ENCODE results near the gene HEMK1. TPM values are rescaled to one million over a fixed set of nuclear protein-coding genes. Genes with fewer than 3 reads are reported as not detected.

HEMK1 gene
- total RNA-seq, 3 donors from 2014 or later = 19.7 to 29.9 (median 22.6) TPM

- Histone ChIP-seq H3K4me1 (ENCODE audit: low read depth) (peaks cover 19% of the 10 kb centered on the region), H3K4me3 (no peak overlapping the region), H3K9me3 (no peaks in the 10 kb centered on the region), H3K36me3 (ENCODE audit: low read depth) (no peaks in the 10 kb centered on the region)
- no peak for DNase-seq
- intact Hi-C loops (cut with DNase I, micrococcal nuclease) = no loop called here
- ATAC-seq = peak; percentile 40
- TF ChIP-seq CTCF (IDR thresholded peaks at IDR 0.05) = no peak
Measured at GRCh38 chr3:50623840-50624474, 54.6 kb downstream of the HEMK1 start.

- no peak for DNase-seq
- peak; percentile 20 for ATAC-seq
- intact Hi-C loops (cut with DNase I, micrococcal nuclease) = no loop called here
- Histone ChIP-seq H3K9me3 (no peaks in the 10 kb centered on the region), H3K4me3 (no peak overlapping the region), H3K36me3 (ENCODE audit: low read depth) (no peaks in the 10 kb centered on the region), H3K4me1 (ENCODE audit: low read depth) (peaks cover 17% of the 10 kb centered on the region)
- TF ChIP-seq CTCF (IDR thresholded peaks at IDR 0.05) = no peak
Measured at GRCh38 chr3:50624634-50625033, 55.3 kb downstream of the HEMK1 start.

GRCh38 chr3:50625231-50626182, 56.2 kb downstream of the HEMK1 start:
- H3K4me3 ChIP-seq = no peak overlapping the region
- H3K4me1 ChIP-seq (ENCODE audit: low read depth) = peaks cover 17% of the 10 kb centered on the region
- intact Hi-C loops (cut with DNase I, micrococcal nuclease) = no loop called here
- no peaks in the 10 kb centered on the region for H3K9me3 ChIP-seq
- ATAC-seq = peak; percentile 50
- DNase-seq = peak in 1 of 3 donors; percentile 34
- no peaks in the 10 kb centered on the region for H3K36me3 ChIP-seq (ENCODE audit: low read depth)
- no peak for TF ChIP-seq CTCF (IDR thresholded peaks at IDR 0.05)

GRCh38 chr3:50626401-50626800, 57.1 kb downstream of the HEMK1 start:
- no peak for TF ChIP-seq CTCF (IDR thresholded peaks at IDR 0.05)
- no peak overlapping the region for H3K4me3 ChIP-seq
- no peak for ATAC-seq
- DNase-seq = no peak
- H3K36me3 ChIP-seq (ENCODE audit: low read depth) = no peaks in the 10 kb centered on the region
- no peaks in the 10 kb centered on the region for H3K9me3 ChIP-seq
- intact Hi-C loops (cut with DNase I, micrococcal nuclease) = no loop called here
- peaks cover 17% of the 10 kb centered on the region for H3K4me1 ChIP-seq (ENCODE audit: low read depth)

GRCh38 chr3:50627407-50628051, 58.2 kb downstream of the HEMK1 start:
- intact Hi-C loops (cut with DNase I, micrococcal nuclease) = no loop called here
- H3K4me1 ChIP-seq (ENCODE audit: low read depth) = peaks cover 20% of the 10 kb centered on the region
- no peaks in the 10 kb centered on the region for H3K9me3 ChIP-seq
- no peak for TF ChIP-seq CTCF (IDR thresholded peaks at IDR 0.05)
- H3K4me3 ChIP-seq = no peak overlapping the region
- ATAC-seq (peak; percentile 71), DNase-seq (no peak)
- no peaks in the 10 kb centered on the region for H3K36me3 ChIP-seq (ENCODE audit: low read depth)

Measured in mucosa of descending colon (tissue), 3 donors.